ENCODE results near the gene METTL6. TPM values are rescaled to one million over a fixed set of nuclear protein-coding genes. Genes with fewer than 3 reads are reported as not detected.
"Not testable (repeated sequence)": the region's sequence is repeated elsewhere in the genome, so short reads cannot be mapped to it uniquely, and the experiment has no call there.

Gene METTL6
- total RNA-seq, 2 donors from 2014 or later = 12.5 to 14.8 TPM

- no peaks in the 10 kb centered on the region for H3K36me3 ChIP-seq
- no peaks in the 10 kb centered on the region for H3K9me3 ChIP-seq
- no peak overlapping the region for H3K4me3 ChIP-seq
- DNase-seq (ENCODE audit: low spot score) = no peak
- TF ChIP-seq CTCF (IDR thresholded peaks at IDR 0.05) (no peak), POLR2AphosphoS5 (IDR thresholded peaks at IDR 0.05) (no peak), POLR2A (IDR thresholded peaks at IDR 0.05) (no peak)
- 93% methylated on average over 22 of the region's 22 CpGs for WGBS
- H3K27me3 ChIP-seq (replicated peaks; ENCODE audit: insufficient read depth) = no peaks in the 10 kb centered on the region
- H3K27ac ChIP-seq = no peak overlapping the region
- no peaks in the 10 kb centered on the region for H3K4me1 ChIP-seq (replicated peaks)
- intact Hi-C loops (cut with DNase I) = loop anchor here (5.0 kb wide), 2 partner anchors 43 to 173 kb away; partner anchors contain the start of gene SH3BP5
Measured at GRCh38 chr3:15375461-15376000, 51.8 kb downstream of the METTL6 start.

GRCh38 chr3:15372918-15373317 is 54.4 kb downstream of the METTL6 start:
- Histone ChIP-seq H3K4me3 (no peak overlapping the region), H3K4me1 (replicated peaks) (no peaks in the 10 kb centered on the region), H3K9me3 (no peaks in the 10 kb centered on the region), H3K36me3 (no peaks in the 10 kb centered on the region), H3K27me3 (replicated peaks; ENCODE audit: insufficient read depth) (no peaks in the 10 kb centered on the region), H3K27ac (no peak overlapping the region)
- 87% methylated on average over 4 of the region's 4 CpGs for WGBS
- TF ChIP-seq CTCF (IDR thresholded peaks at IDR 0.05) (no peak), POLR2A (IDR thresholded peaks at IDR 0.05) (no peak), POLR2AphosphoS5 (IDR thresholded peaks at IDR 0.05) (no peak)
- intact Hi-C loops (cut with DNase I) = no loop called here
- DNase-seq (ENCODE audit: low spot score) = no peak

GRCh38 chr3:15368561-15369135 is 58.7 kb downstream of the METTL6 start:
- H3K27ac ChIP-seq = no peak overlapping the region
- H3K36me3 ChIP-seq = no peaks in the 10 kb centered on the region
- H3K9me3 ChIP-seq = no peaks in the 10 kb centered on the region
- no peaks in the 10 kb centered on the region for H3K4me1 ChIP-seq (replicated peaks)
- TF ChIP-seq POLR2A (IDR thresholded peaks at IDR 0.05) (no peak), POLR2AphosphoS5 (IDR thresholded peaks at IDR 0.05) (no peak)
- intact Hi-C loops (cut with DNase I) = no loop called here
- H3K4me3 ChIP-seq = no peak overlapping the region
- WGBS = 88% methylated on average over 6 of the region's 6 CpGs
- H3K27me3 ChIP-seq (replicated peaks; ENCODE audit: insufficient read depth) = no peaks in the 10 kb centered on the region
- DNase-seq (ENCODE audit: low spot score) = no peak

DNA sequence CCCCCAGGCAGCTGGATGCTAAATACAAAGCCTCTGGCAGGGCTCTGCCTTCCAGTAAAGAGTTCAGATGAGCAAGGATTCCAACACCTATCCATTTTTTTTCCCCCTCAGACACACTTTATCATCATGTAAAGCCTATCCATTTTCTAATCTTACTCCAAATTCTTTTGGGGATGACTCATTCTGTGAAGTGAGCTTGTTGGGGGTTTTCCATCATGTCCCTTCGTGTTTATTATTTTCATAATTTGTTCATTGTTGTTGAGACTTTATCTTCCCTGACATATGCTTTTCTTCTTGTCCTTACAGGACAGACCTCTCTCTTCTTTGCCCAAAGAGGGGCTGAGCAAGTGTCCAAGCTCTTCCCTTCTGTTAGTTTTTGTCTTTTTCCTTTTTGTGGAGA is 60.3 kb downstream of the METTL6 start:
- Histone ChIP-seq H3K27me3 (replicated peaks; ENCODE audit: insufficient read depth) (no peaks in the 10 kb centered on the region), H3K9me3 (no peaks in the 10 kb centered on the region), H3K36me3 (no peaks in the 10 kb centered on the region), H3K27ac (no peak overlapping the region), H3K4me1 (replicated peaks) (no peaks in the 10 kb centered on the region), H3K4me3 (no peak overlapping the region)
- DNase-seq (ENCODE audit: low spot score) = no peak
- intact Hi-C loops (cut with DNase I) = no loop called here
- WGBS = 28% methylated on average over 1 of the region's 1 CpG
- TF ChIP-seq POLR2A (IDR thresholded peaks at IDR 0.05) (no peak), CTCF (IDR thresholded peaks at IDR 0.05) (no peak), POLR2AphosphoS5 (IDR thresholded peaks at IDR 0.05) (no peak)

GRCh38 chr3:15364078-15364477 is 63.3 kb downstream of the METTL6 start:
- H3K4me3 ChIP-seq; H3K4me1 ChIP-seq (replicated peaks); intact Hi-C loops (cut with DNase I); H3K9me3 ChIP-seq; DNase-seq (ENCODE audit: low spot score); H3K27ac ChIP-seq; H3K36me3 ChIP-seq; H3K27me3 ChIP-seq (replicated peaks; ENCODE audit: insufficient read depth): not testable (repeated sequence)
- 23% methylated on average over 6 of the region's 6 CpGs for WGBS
